Thyroid gland (tissue), 4 donors: ENCODE measurements around the gene CMTM3.

Experiments
- POLR2A ChIP-seq, 2 donors: fragments of 450-650 bp; IDR thresholded peaks; one replicate each; pipeline ENCODE4 v1.6.1; 2017; ENCODE audit warnings: antibody characterized with exemption in 2 of 2, mild to moderate bottlenecking in 2 of 2, moderate library complexity in 1 of 2
- TF ChIP-seq, protein P1 (sequence below), 6 experiments: fragments of 200-600 bp in 3 of 6; fragments of 450-650 bp in 3 of 6; sonication (generic) in 3 of 6; IDR thresholded peaks; one replicate each; pipeline ENCODE4 v1.5.1; 2016 to 2019; ENCODE audit warnings: antibody characterized with exemption in 6 of 6, mild to moderate bottlenecking in 2 of 6, inconsistent platforms in 1 of 6, moderate library complexity in 1 of 6

DNA sequence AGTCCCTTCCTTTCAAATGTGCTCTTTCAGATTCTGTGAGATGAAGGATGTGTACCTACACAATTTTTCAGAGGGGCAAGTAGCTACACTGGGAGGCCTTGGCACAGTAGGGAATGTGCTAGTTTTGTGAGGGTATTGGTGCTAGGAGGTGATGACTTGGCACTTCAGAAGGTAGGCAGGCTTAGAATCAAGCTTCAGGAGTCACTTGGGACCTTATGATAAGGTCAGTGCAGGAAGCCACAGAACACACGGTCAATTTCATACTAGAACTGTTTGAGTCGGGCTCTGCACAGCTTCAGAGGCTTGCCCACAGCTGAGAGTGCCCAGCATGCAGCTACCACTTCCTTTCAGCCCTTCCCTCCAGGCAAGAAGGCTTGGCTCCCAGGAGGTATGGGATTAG lies 32.1 kb upstream of the CMTM3 start:
- TF ChIP-seq, protein P1, sequence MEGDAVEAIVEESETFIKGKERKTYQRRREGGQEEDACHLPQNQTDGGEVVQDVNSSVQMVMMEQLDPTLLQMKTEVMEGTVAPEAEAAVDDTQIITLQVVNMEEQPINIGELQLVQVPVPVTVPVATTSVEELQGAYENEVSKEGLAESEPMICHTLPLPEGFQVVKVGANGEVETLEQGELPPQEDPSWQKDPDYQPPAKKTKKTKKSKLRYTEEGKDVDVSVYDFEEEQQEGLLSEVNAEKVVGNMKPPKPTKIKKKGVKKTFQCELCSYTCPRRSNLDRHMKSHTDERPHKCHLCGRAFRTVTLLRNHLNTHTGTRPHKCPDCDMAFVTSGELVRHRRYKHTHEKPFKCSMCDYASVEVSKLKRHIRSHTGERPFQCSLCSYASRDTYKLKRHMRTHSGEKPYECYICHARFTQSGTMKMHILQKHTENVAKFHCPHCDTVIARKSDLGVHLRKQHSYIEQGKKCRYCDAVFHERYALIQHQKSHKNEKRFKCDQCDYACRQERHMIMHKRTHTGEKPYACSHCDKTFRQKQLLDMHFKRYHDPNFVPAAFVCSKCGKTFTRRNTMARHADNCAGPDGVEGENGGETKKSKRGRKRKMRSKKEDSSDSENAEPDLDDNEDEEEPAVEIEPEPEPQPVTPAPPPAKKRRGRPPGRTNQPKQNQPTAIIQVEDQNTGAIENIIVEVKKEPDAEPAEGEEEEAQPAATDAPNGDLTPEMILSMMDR (IDR thresholded peaks at IDR 0.05): no peak
- TF ChIP-seq POLR2A (IDR thresholded peaks at IDR 0.05): no peak
